Cardiac muscle cell (in vitro differentiated cells and primary cell): ENCODE results near the gene SHANK1. TPM values are rescaled to one million over a fixed set of nuclear protein-coding genes. Genes with fewer than 3 reads are reported as not detected.
A peak's percentile ranks its signal among the peaks of the same experiment; 100 is the strongest.

Experiments used
- DNase-seq, 2 donors: peaks; one replicate each; pipeline versions ENCODE4 v3.0.0 to v3.0.0-alpha.2; 2010 to 2017; ENCODE audit warnings: low read depth in 1 of 2, low spot score in 1 of 2
- H3K27ac ChIP-seq: fragments of 200-600 bp; sonication (generic); 2 replicates; pipeline ENCODE4 v1.5.1; 2016
- H3K27me3 ChIP-seq: fragments of 200-600 bp; sonication (generic); 2 replicates; pipeline ENCODE4 v1.6.0; 2016; ENCODE audit warnings: control low read depth
- H3K36me3 ChIP-seq: fragments of 200-600 bp; sonication (generic); 2 replicates; pipeline ENCODE4 v1.5.1; 2016; ENCODE audit warnings: control low read depth
- H3K4me1 ChIP-seq: fragments of 200-600 bp; sonication (generic); 2 replicates; pipeline ENCODE4 v1.8.1; 2017; ENCODE audit warnings: low read depth, mild to moderate bottlenecking, mixed run types
- H3K4me3 ChIP-seq: fragments of 200-600 bp; sonication (generic); 2 replicates; pipeline ENCODE4 v1.5.1; 2016; ENCODE audit warnings: mild to moderate bottlenecking
- H3K9me3 ChIP-seq: fragments of 200-600 bp; sonication (generic); 2 replicates; pipeline ENCODE4 v1.5.1; 2017; ENCODE audit warnings: low read depth, mild to moderate bottlenecking, control low read depth
- CTCF ChIP-seq: IDR thresholded peaks from 2 replicates; pipeline ENCODE4 v1.5.1; 2012; ENCODE audit warnings: low read depth, mild to moderate bottlenecking, low read length
- polyA plus RNA-seq: library from polyadenylated mRNA; unstranded; fragments of >200 nt; fragmentation: Nextera tagmentation; extraction: Ambion mirVana; gene quantifications from 2 replicates; pipeline ENCODE4 v1.2.1, GENCODE V29; 2016
- total RNA-seq: library from RNA; depleted of rRNA; stranded (reverse); fragments of >200 nt; gene quantifications from 2 replicates; pipeline ENCODE4 v1.2.3, GENCODE V29; 2016

SHANK1 gene
- total and polyA plus RNA-seq, 2 experiments from 2014 or later, result 0.71 to 2.9 TPM

- no peaks in the 10 kb centered on the region for H3K9me3 ChIP-seq
- no peaks in the 10 kb centered on the region for H3K36me3 ChIP-seq
- H3K27ac ChIP-seq, result no peak overlapping the region
- no peak for TF ChIP-seq CTCF
- H3K4me1 ChIP-seq, result peaks cover 6% of the 10 kb centered on the region
- peaks cover 34% of the 10 kb centered on the region for H3K27me3 ChIP-seq
- no peak overlapping the region for H3K4me3 ChIP-seq
- no peak for DNase-seq
Observed at GRCh38 chr19:50720181-50720920, 749 bp upstream of the SHANK1 start.

GRCh38 chr19:50719119-50719435 is 525 bp downstream of the SHANK1 start:
- Histone ChIP-seq H3K27ac (no peak overlapping the region), H3K36me3 (no peaks in the 10 kb centered on the region), H3K4me1 (peaks cover 6% of the 10 kb centered on the region), H3K4me3 (peak overlapping the region; percentile 41), H3K9me3 (no peaks in the 10 kb centered on the region), H3K27me3 (peaks cover 34% of the 10 kb centered on the region)
- no peak for TF ChIP-seq CTCF
- DNase-seq, result no peak

- DNase-seq, result no peak
- H3K4me1 ChIP-seq, result peaks cover 6% of the 10 kb centered on the region
- no peaks in the 10 kb centered on the region for H3K9me3 ChIP-seq
Observed at GRCh38 chr19:50718255-50719118, 1.1 kb downstream of the SHANK1 start.

GRCh38 chr19:50717891-50718254 is 1.7 kb downstream of the SHANK1 start:
- DNase-seq, result no peak
- no peak for TF ChIP-seq CTCF
- H3K4me1 ChIP-seq, result peaks cover 6% of the 10 kb centered on the region
- peak overlapping the region; percentile 41 for H3K4me3 ChIP-seq
- H3K36me3 ChIP-seq, result no peaks in the 10 kb centered on the region
- no peak overlapping the region for H3K27ac ChIP-seq
- H3K9me3 ChIP-seq, result no peaks in the 10 kb centered on the region
- H3K27me3 ChIP-seq, result peaks cover 28% of the 10 kb centered on the region

More at GRCh38 chr19:50718255-50719118, 1.1 kb downstream of the SHANK1 start:
- H3K4me3 ChIP-seq, result peak overlapping the region; percentile 41
- H3K27me3 ChIP-seq, result peaks cover 34% of the 10 kb centered on the region
- no peak for TF ChIP-seq CTCF
- no peak overlapping the region for H3K27ac ChIP-seq
- H3K36me3 ChIP-seq, result no peaks in the 10 kb centered on the region

- H3K27me3 ChIP-seq, result peaks cover 21% of the 10 kb centered on the region
- no peak for TF ChIP-seq CTCF
- no peak overlapping the region for H3K27ac ChIP-seq
- DNase-seq, result no peak
- no peaks in the 10 kb centered on the region for H3K36me3 ChIP-seq
- no peaks in the 10 kb centered on the region for H3K9me3 ChIP-seq
- no peak overlapping the region for H3K4me3 ChIP-seq
- peaks cover 6% of the 10 kb centered on the region for H3K4me1 ChIP-seq
Observed at GRCh38 chr19:50717026-50717723, 2.4 kb downstream of the SHANK1 start.
